ENCODE measurements around the gene GSPT2. TPM values are rescaled to one million over a fixed set of nuclear protein-coding genes. Genes with fewer than 3 reads are reported as not detected.

Gene GSPT2
- total RNA-seq, 1 experiment from 2014 or later, result not detected

DNA sequence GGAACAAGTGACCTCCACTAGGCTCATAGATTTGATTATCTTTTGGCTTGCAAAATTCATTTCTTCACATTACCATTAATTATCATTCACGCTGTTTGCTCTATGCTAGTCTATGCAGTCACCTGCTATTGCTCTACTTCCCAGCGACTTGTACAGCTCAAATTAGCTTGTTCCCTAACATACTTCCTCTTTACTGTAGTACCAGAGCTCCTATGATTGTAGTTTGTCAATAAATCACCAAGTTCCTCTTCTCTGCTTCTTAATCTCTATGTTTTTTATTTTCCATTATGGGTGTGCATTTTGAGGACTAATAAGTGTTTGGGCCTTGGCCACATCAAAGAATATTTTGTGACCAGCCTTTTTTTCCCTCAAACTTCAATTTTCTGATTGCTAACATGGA, 6.2 kb upstream of the GSPT2 start (continued):
- TF ChIP-seq, protein P1, sequence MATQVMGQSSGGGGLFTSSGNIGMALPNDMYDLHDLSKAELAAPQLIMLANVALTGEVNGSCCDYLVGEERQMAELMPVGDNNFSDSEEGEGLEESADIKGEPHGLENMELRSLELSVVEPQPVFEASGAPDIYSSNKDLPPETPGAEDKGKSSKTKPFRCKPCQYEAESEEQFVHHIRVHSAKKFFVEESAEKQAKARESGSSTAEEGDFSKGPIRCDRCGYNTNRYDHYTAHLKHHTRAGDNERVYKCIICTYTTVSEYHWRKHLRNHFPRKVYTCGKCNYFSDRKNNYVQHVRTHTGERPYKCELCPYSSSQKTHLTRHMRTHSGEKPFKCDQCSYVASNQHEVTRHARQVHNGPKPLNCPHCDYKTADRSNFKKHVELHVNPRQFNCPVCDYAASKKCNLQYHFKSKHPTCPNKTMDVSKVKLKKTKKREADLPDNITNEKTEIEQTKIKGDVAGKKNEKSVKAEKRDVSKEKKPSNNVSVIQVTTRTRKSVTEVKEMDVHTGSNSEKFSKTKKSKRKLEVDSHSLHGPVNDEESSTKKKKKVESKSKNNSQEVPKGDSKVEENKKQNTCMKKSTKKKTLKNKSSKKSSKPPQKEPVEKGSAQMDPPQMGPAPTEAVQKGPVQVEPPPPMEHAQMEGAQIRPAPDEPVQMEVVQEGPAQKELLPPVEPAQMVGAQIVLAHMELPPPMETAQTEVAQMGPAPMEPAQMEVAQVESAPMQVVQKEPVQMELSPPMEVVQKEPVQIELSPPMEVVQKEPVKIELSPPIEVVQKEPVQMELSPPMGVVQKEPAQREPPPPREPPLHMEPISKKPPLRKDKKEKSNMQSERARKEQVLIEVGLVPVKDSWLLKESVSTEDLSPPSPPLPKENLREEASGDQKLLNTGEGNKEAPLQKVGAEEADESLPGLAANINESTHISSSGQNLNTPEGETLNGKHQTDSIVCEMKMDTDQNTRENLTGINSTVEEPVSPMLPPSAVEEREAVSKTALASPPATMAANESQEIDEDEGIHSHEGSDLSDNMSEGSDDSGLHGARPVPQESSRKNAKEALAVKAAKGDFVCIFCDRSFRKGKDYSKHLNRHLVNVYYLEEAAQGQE (IDR thresholded peaks at IDR 0.05; ENCODE audit: low read depth), result no peak

- no peak overlapping the region for H3K9ac ChIP-seq (ENCODE audit: low read length)
- no peaks in the 10 kb centered on the region for H3K79me2 ChIP-seq (ENCODE audit: insufficient read depth, low read length)
- no peaks in the 10 kb centered on the region for H3K36me3 ChIP-seq (ENCODE audit: control insufficient read depth in 1 of 2, insufficient read depth in 2 of 2, low read length in 2 of 2)
- TF ChIP-seq RAD21 (IDR thresholded peaks at IDR 0.05; ENCODE audit: low read depth), result no peak
- TF ChIP-seq POLR2AphosphoS5 (IDR thresholded peaks at IDR 0.05; ENCODE audit: low read depth, low read length), result no peak
- TF ChIP-seq, protein P2, sequence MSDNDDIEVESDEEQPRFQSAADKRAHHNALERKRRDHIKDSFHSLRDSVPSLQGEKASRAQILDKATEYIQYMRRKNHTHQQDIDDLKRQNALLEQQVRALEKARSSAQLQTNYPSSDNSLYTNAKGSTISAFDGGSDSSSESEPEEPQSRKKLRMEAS (IDR thresholded peaks at IDR 0.05), result no peak
- TF ChIP-seq ZFX (IDR thresholded peaks at IDR 0.05), result no peak
- TF ChIP-seq SRF (IDR thresholded peaks at IDR 0.05; ENCODE audit: low read depth), result no peak
- no peak for TF ChIP-seq TCF7L2 (IDR thresholded peaks at IDR 0.05; ENCODE audit: borderline replicate concordance, extremely low read depth, insufficient read depth, insufficient read length)
- TF ChIP-seq EGR1 (IDR thresholded peaks at IDR 0.05; ENCODE audit: low read depth), result no peak
- no peak for TF ChIP-seq ATF3 (IDR thresholded peaks at IDR 0.05)
- TF ChIP-seq ELF1 (IDR thresholded peaks at IDR 0.05; ENCODE audit: borderline replicate concordance, low read depth), result no peak
- TF ChIP-seq SP1 (IDR thresholded peaks at IDR 0.05; ENCODE audit: low read depth), result no peak
- no peak for TF ChIP-seq EZH2 (IDR thresholded peaks at IDR 0.05)
- no peak for TF ChIP-seq FOSL1 (IDR thresholded peaks at IDR 0.05; ENCODE audit: low read depth)
- no peak for TF ChIP-seq CBX3 (IDR thresholded peaks at IDR 0.05; ENCODE audit: low read depth)
- TF ChIP-seq, protein P3, sequence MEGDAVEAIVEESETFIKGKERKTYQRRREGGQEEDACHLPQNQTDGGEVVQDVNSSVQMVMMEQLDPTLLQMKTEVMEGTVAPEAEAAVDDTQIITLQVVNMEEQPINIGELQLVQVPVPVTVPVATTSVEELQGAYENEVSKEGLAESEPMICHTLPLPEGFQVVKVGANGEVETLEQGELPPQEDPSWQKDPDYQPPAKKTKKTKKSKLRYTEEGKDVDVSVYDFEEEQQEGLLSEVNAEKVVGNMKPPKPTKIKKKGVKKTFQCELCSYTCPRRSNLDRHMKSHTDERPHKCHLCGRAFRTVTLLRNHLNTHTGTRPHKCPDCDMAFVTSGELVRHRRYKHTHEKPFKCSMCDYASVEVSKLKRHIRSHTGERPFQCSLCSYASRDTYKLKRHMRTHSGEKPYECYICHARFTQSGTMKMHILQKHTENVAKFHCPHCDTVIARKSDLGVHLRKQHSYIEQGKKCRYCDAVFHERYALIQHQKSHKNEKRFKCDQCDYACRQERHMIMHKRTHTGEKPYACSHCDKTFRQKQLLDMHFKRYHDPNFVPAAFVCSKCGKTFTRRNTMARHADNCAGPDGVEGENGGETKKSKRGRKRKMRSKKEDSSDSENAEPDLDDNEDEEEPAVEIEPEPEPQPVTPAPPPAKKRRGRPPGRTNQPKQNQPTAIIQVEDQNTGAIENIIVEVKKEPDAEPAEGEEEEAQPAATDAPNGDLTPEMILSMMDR (IDR thresholded peaks at IDR 0.05 in 2 of 3, conservative IDR thresholded peaks at IDR 0.05 in 1 of 3; ENCODE audit: borderline replicate concordance in 1 of 3, insufficient read depth in 1 of 3, low read depth in 2 of 3, low read length in 2 of 3), result no peak
- H4K20me1 ChIP-seq (ENCODE audit: insufficient read depth), result no peaks in the 10 kb centered on the region
- H3K27me3 ChIP-seq (ENCODE audit: insufficient read depth, low read length), result no peaks in the 10 kb centered on the region
- DNase-seq (ENCODE audit: low read depth, low spot score) (no peak), ATAC-seq (no peak)
- H3K4me1 ChIP-seq (ENCODE audit: control insufficient read depth in 1 of 2, insufficient read depth in 2 of 2, low read length in 2 of 2), result no peaks in the 10 kb centered on the region
- POLR2A ChIA-PET, result no interaction called here
- H3K9me3 ChIP-seq (ENCODE audit: control insufficient read depth in 1 of 2, insufficient read depth in 1 of 2, low read depth in 1 of 2, low read length in 2 of 2), result no peaks in the 10 kb centered on the region
- no peaks in the 10 kb centered on the region for H3K9me2 ChIP-seq (ENCODE audit: insufficient read depth)
- H3K4me2 ChIP-seq (ENCODE audit: low read length), result no peak overlapping the region
- RAD21 ChIA-PET (ENCODE audit: low non-redundant PET in 1 of 2, low total read pairs in 2 of 2, uncharacterized antibody in 2 of 2, unreplicated experiment in 2 of 2), result no interaction called here
- no peak overlapping the region for H3K4me3 ChIP-seq (replicated peaks in 1 of 2; ENCODE audit: low read depth in 1 of 2, low read length in 2 of 2)
- CTCF ChIA-PET, result no interaction called here
- no peak overlapping the region for H2AFZ ChIP-seq (ENCODE audit: low read depth, low read length, poor library complexity, severe bottlenecking)
- H3K27ac ChIP-seq (ENCODE audit: low read depth, low read length), result no peak overlapping the region
- intact Hi-C loops (cut with micrococcal nuclease), result no loop called here
- no TSS peak for BruUV-seq (replicated peaks)
Observed at GRCh38 chrX:51742586-51742985, 656 bp upstream of the GSPT2 start.
